Astrocyte of the hippocampus (primary cell): ENCODE measurements around the gene TTLL12.

Experiments used
- DNase-seq: peaks from one replicate; pipeline ENCODE4 v3.0.0; 2011; ENCODE audit warnings: low read depth, low spot score

TTLL12 gene

GRCh38 chr22:43173566-43173965 is 13.4 kb downstream of the TTLL12 start:
- no peak for DNase-seq

GRCh38 chr22:43172191-43172590 is 14.7 kb downstream of the TTLL12 start:
- no peak for DNase-seq

GRCh38 chr22:43171607-43172006 is 15.3 kb downstream of the TTLL12 start:
- no peak for DNase-seq

GRCh38 chr22:43171019-43171491 is 15.9 kb downstream of the TTLL12 start:
- no peak for DNase-seq

- no peak for DNase-seq
Observed at GRCh38 chr22:43170131-43170480, 16.8 kb downstream of the TTLL12 start.

- no peak for DNase-seq
Observed at GRCh38 chr22:43169310-43170130, 17.4 kb downstream of the TTLL12 start.

- peak; percentile 48 for DNase-seq
Observed at GRCh38 chr22:43168471-43169309, 18.2 kb downstream of the TTLL12 start.

- no peak for DNase-seq
Observed at GRCh38 chr22:43167001-43167589, 19.8 kb downstream of the TTLL12 start.

- no peak for DNase-seq
Observed at GRCh38 chr22:43166132-43166930, 20.6 kb downstream of the TTLL12 start.

- no peak for DNase-seq
Observed at GRCh38 chr22:43164636-43165035, 22.3 kb downstream of the TTLL12 start.

- DNase-seq: no peak
Observed at GRCh38 chr22:43163241-43163795, 23.6 kb downstream of the TTLL12 start.

- no peak for DNase-seq
Observed at GRCh38 chr22:43162412-43163150, 24.4 kb downstream of the TTLL12 start.

GRCh38 chr22:43160497-43161126 is 26.3 kb downstream of the TTLL12 start:
- no peak for DNase-seq

- peak; percentile 26 for DNase-seq
Observed at GRCh38 chr22:43159484-43160178, 27.3 kb downstream of the TTLL12 start.

- DNase-seq: no peak
Observed at GRCh38 chr22:43158778-43159483, 28.0 kb downstream of the TTLL12 start.

GRCh38 chr22:43157874-43158546 is 28.9 kb downstream of the TTLL12 start:
- DNase-seq: no peak

GRCh38 chr22:43156413-43156812 is 30.5 kb downstream of the TTLL12 start:
- DNase-seq: no peak

- DNase-seq: no peak
Observed at GRCh38 chr22:43155789-43156188, 31.1 kb downstream of the TTLL12 start.
